ENCODE measurements around the gene HSD17B11. TPM values are rescaled to one million over a fixed set of nuclear protein-coding genes. Genes with fewer than 3 reads are reported as not detected.

HSD17B11 gene
- total RNA-seq, 1 donor from 2014 or later: 30.8 TPM

- H3K27me3 Mint-ChIP-seq (ENCODE audit: insufficient read depth, low read depth): no peaks in the 10 kb centered on the region
- H3K36me3 Mint-ChIP-seq: no peaks in the 10 kb centered on the region
These were observed 85.4 kb downstream of the HSD17B11 start for GRCh38 chr4:87305562-87305961.

GRCh38 chr4:87304745-87305432 is 86.1 kb downstream of the HSD17B11 start:
- no peak overlapping the region for H3K27ac Mint-ChIP-seq

More at GRCh38 chr4:87305562-87305961, 85.4 kb downstream of the HSD17B11 start:
- H3K4me1 Mint-ChIP-seq: peaks cover 29% of the 10 kb centered on the region
- Histone ChIP-seq H3K4me3 (no peak overlapping the region), H3K4me2 (no peak overlapping the region), H2AFZ (replicated peaks) (no peak overlapping the region), H4K20me1 (ENCODE audit: low read depth) (no peaks in the 10 kb centered on the region), H3F3A (ENCODE audit: low read depth) (no peaks in the 10 kb centered on the region), H3K9ac (no peak overlapping the region), H3K4me1 (no peaks in the 10 kb centered on the region), H3K79me2 (ENCODE audit: low read depth) (no peaks in the 10 kb centered on the region), H3K27ac (no peak overlapping the region), H3K36me3 (no peaks in the 10 kb centered on the region), H3K27me3 (no peaks in the 10 kb centered on the region), H3K9me3 (ENCODE audit: low read depth) (no peaks in the 10 kb centered on the region)
- no peak overlapping the region for H3K27ac Mint-ChIP-seq
- DNase-seq (ENCODE audit: low spot score): no peak
- no peaks in the 10 kb centered on the region for H3K9me3 Mint-ChIP-seq
- no peak overlapping the region for H3K4me3 Mint-ChIP-seq
- TF ChIP-seq CTCF (IDR thresholded peaks at IDR 0.05) (no peak), EZH2 (IDR thresholded peaks at IDR 0.05) (no peak), EZH2phosphoT487 (IDR thresholded peaks at IDR 0.05) (no peak)

GRCh38 chr4:87299898-87300297 is 91.1 kb downstream of the HSD17B11 start:
- H3K36me3 Mint-ChIP-seq: no peaks in the 10 kb centered on the region
- Histone ChIP-seq H2AFZ (replicated peaks) (no peak overlapping the region), H3K4me1 (no peaks in the 10 kb centered on the region), H4K20me1 (ENCODE audit: low read depth) (no peaks in the 10 kb centered on the region), H3K36me3 (no peaks in the 10 kb centered on the region), H3K4me2 (no peak overlapping the region), H3K9me3 (ENCODE audit: low read depth) (no peaks in the 10 kb centered on the region), H3K27ac (no peak overlapping the region), H3K9ac (no peak overlapping the region), H3K27me3 (no peaks in the 10 kb centered on the region), H3K79me2 (ENCODE audit: low read depth) (no peaks in the 10 kb centered on the region), H3K4me3 (no peak overlapping the region), H3F3A (ENCODE audit: low read depth) (no peaks in the 10 kb centered on the region)
- DNase-seq (ENCODE audit: low spot score): no peak
- H3K27me3 Mint-ChIP-seq (ENCODE audit: insufficient read depth, low read depth): no peaks in the 10 kb centered on the region
- TF ChIP-seq CTCF (IDR thresholded peaks at IDR 0.05) (no peak), EZH2phosphoT487 (IDR thresholded peaks at IDR 0.05) (no peak), EZH2 (IDR thresholded peaks at IDR 0.05) (no peak)
- peaks cover 1% of the 10 kb centered on the region for H3K9me3 Mint-ChIP-seq
- H3K27ac Mint-ChIP-seq: no peak overlapping the region
- H3K4me3 Mint-ChIP-seq: no peak overlapping the region
- peaks cover 9% of the 10 kb centered on the region for H3K4me1 Mint-ChIP-seq

More at GRCh38 chr4:87304745-87305432, 86.1 kb downstream of the HSD17B11 start:
- H3K36me3 Mint-ChIP-seq: no peaks in the 10 kb centered on the region
- TF ChIP-seq CTCF (IDR thresholded peaks at IDR 0.05) (no peak), EZH2phosphoT487 (IDR thresholded peaks at IDR 0.05) (no peak), EZH2 (IDR thresholded peaks at IDR 0.05) (no peak)
- no peaks in the 10 kb centered on the region for H3K27me3 Mint-ChIP-seq (ENCODE audit: insufficient read depth, low read depth)
- H3K79me2 ChIP-seq (ENCODE audit: low read depth): no peaks in the 10 kb centered on the region
- no peak overlapping the region for H3K27ac ChIP-seq
- no peaks in the 10 kb centered on the region for H3K4me1 ChIP-seq
- H3K9ac ChIP-seq: no peak overlapping the region
- H3K4me3 Mint-ChIP-seq: no peak overlapping the region
- no peak for DNase-seq (ENCODE audit: low spot score)
- H3F3A ChIP-seq (ENCODE audit: low read depth): no peaks in the 10 kb centered on the region
- peaks cover 29% of the 10 kb centered on the region for H3K4me1 Mint-ChIP-seq
- no peaks in the 10 kb centered on the region for H3K9me3 ChIP-seq (ENCODE audit: low read depth)
- H2AFZ ChIP-seq (replicated peaks): no peak overlapping the region
- no peaks in the 10 kb centered on the region for H3K36me3 ChIP-seq
- no peaks in the 10 kb centered on the region for H3K9me3 Mint-ChIP-seq
- no peaks in the 10 kb centered on the region for H4K20me1 ChIP-seq (ENCODE audit: low read depth)
- no peak overlapping the region for H3K4me2 ChIP-seq
- no peak overlapping the region for H3K4me3 ChIP-seq
- H3K27me3 ChIP-seq: no peaks in the 10 kb centered on the region
